DOHH2 (cell line): Measurements from ENCODE around the gene AMBRA1.

ENCODE experiments used
- H3F3A ChIP-seq: fragments of 200-600 bp; sonication (generic), shearing (Covaris generic); 2 replicates; pipeline ENCODE4 v1.6.0; 2016; ENCODE audit warnings: antibody characterized with exemption, mild to moderate bottlenecking; ENCODE audit not compliant: control insufficient read depth, insufficient read depth
- H3K27ac ChIP-seq: fragments of 200-600 bp; sonication (generic); 2 replicates; pipeline ENCODE4 v1.5.1; 2014; ENCODE audit warnings: low read depth, mild to moderate bottlenecking, low read length, moderate library complexity
- H3K27me3 ChIP-seq: fragments of 200-600 bp; sonication (generic); 2 replicates; pipeline ENCODE4 v1.6.1; 2014; ENCODE audit warnings: mild to moderate bottlenecking, low read length, mixed read lengths; ENCODE audit not compliant: control insufficient read depth
- H3K36me3 ChIP-seq: fragments of 200-600 bp; sonication (generic); 2 replicates; pipeline ENCODE4 v1.6.1; 2014; ENCODE audit warnings: mild to moderate bottlenecking, low read length, moderate library complexity, mixed read lengths; ENCODE audit not compliant: control insufficient read depth
- H3K4me1 ChIP-seq: fragments of 200-600 bp; sonication (generic); 2 replicates; pipeline ENCODE4 v1.6.1; 2014; ENCODE audit warnings: mild to moderate bottlenecking, low read length, mixed read lengths; ENCODE audit not compliant: control insufficient read depth
- H3K4me2 ChIP-seq: fragments of 200-600 bp; sonication (generic); 2 replicates; pipeline ENCODE4 v1.6.0; 2014; ENCODE audit warnings: mild to moderate bottlenecking, low read length, moderate library complexity
- H3K4me3 ChIP-seq: fragments of 200-600 bp; sonication (generic); 2 replicates; pipeline ENCODE4 v1.5.1; 2014; ENCODE audit warnings: mild to moderate bottlenecking, low read length, mixed read lengths
- H3K79me2 ChIP-seq: fragments of 200-600 bp; sonication (generic); 2 replicates; pipeline ENCODE4 v1.6.1; 2014; ENCODE audit warnings: mild to moderate bottlenecking, low read length, mixed read lengths; ENCODE audit not compliant: control insufficient read depth
- H3K9me2 ChIP-seq: fragments of 200-600 bp; sonication (generic); replicated peaks from 2 replicates; pipeline ENCODE4 v1.6.1; 2014; ENCODE audit warnings: mild to moderate bottlenecking, low read length, mixed read lengths; ENCODE audit not compliant: control insufficient read depth
- H3K9me3 ChIP-seq: fragments of 200-600 bp; sonication (generic); 2 replicates; pipeline ENCODE4 v1.6.1; 2014; ENCODE audit warnings: antibody characterized with exemption, low read length, mixed read lengths; ENCODE audit not compliant: control insufficient read depth, insufficient read depth
- H4K20me1 ChIP-seq: fragments of 200-600 bp; sonication (generic); 2 replicates; pipeline ENCODE4 v1.6.0; 2014; ENCODE audit warnings: low read depth, mild to moderate bottlenecking, antibody characterized with exemption, low read length, moderate library complexity; ENCODE audit not compliant: control insufficient read depth, insufficient read depth
- EZH2phosphoT487 ChIP-seq: fragments of 200-600 bp; sonication (generic); IDR thresholded peaks from 2 replicates; pipeline ENCODE4 v1.6.1; 2017; ENCODE audit warnings: borderline replicate concordance, mild to moderate bottlenecking, antibody characterized with exemption, low read length, moderate library complexity, mixed read lengths
- TF ChIP-seq, protein P1 (sequence below): fragments of 200-600 bp; sonication (generic); IDR thresholded peaks from one replicate; pipeline ENCODE4 v1.5.1; 2014; ENCODE audit warnings: antibody characterized with exemption, mild to moderate bottlenecking, low read depth, low read length; ENCODE audit not compliant: poor library complexity, severe bottlenecking

The AMBRA1 gene

GRCh38 chr11:46554213-46555147, 39.3 kb downstream of the AMBRA1 start:
- Histone ChIP-seq H3K36me3 (no peaks in the 10 kb centered on the region), H4K20me1 (peaks cover 7% of the 10 kb centered on the region), H3K27me3 (no peaks in the 10 kb centered on the region), H3K9me3 (no peaks in the 10 kb centered on the region), H3F3A (no peaks in the 10 kb centered on the region; the same call in 1 of the 2 replicates), H3K4me2 (no peak overlapping the region), H3K4me1 (peaks cover 16% of the 10 kb centered on the region), H3K79me2 (peaks cover 83% of the 10 kb centered on the region), H3K27ac (no peak overlapping the region), H3K9me2 (no peaks in the 10 kb centered on the region), H3K4me3 (no peak overlapping the region)
- TF ChIP-seq, protein P1, sequence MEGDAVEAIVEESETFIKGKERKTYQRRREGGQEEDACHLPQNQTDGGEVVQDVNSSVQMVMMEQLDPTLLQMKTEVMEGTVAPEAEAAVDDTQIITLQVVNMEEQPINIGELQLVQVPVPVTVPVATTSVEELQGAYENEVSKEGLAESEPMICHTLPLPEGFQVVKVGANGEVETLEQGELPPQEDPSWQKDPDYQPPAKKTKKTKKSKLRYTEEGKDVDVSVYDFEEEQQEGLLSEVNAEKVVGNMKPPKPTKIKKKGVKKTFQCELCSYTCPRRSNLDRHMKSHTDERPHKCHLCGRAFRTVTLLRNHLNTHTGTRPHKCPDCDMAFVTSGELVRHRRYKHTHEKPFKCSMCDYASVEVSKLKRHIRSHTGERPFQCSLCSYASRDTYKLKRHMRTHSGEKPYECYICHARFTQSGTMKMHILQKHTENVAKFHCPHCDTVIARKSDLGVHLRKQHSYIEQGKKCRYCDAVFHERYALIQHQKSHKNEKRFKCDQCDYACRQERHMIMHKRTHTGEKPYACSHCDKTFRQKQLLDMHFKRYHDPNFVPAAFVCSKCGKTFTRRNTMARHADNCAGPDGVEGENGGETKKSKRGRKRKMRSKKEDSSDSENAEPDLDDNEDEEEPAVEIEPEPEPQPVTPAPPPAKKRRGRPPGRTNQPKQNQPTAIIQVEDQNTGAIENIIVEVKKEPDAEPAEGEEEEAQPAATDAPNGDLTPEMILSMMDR = no peak
- TF ChIP-seq EZH2phosphoT487 = no peak

- Histone ChIP-seq H3K36me3 (no peaks in the 10 kb centered on the region), H3K27ac (no peak overlapping the region), H3F3A (no peaks in the 10 kb centered on the region; the same call in 1 of the 2 replicates), H4K20me1 (peaks cover 7% of the 10 kb centered on the region), H3K79me2 (peaks cover 83% of the 10 kb centered on the region), H3K4me2 (no peak overlapping the region), H3K4me1 (peaks cover 16% of the 10 kb centered on the region), H3K9me3 (no peaks in the 10 kb centered on the region), H3K4me3 (no peak overlapping the region), H3K9me2 (no peaks in the 10 kb centered on the region), H3K27me3 (no peaks in the 10 kb centered on the region)
- TF ChIP-seq EZH2phosphoT487 = no peak
- TF ChIP-seq, protein P1 = no peak
These were observed 40.0 kb downstream of the AMBRA1 start for GRCh38 chr11:46553814-46554212.

DNA sequence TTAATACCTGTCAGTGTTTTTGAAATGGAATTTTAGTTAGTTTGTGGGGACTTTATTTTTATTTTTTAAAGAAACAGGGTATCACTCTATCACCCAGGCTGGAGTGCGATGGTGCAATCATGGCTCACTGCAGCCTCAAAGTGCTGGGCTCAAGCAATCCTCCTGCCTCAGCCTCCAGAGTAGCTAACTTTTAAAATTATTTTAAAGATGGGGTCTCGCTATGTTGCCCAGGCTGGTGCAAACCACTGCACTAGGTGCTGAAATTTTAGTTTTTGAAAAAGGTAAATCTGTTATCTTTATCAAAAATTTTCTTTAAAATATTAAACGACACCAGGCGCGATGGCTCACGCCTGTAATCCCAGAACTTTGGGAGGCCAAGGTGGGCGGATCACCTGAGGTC, 42.6 kb downstream of the AMBRA1 start:
- Histone ChIP-seq H3K4me1 (peaks cover 16% of the 10 kb centered on the region), H3K4me3 (no peak overlapping the region), H3K27ac (no peak overlapping the region), H3K9me2 (no peaks in the 10 kb centered on the region), H3F3A (no peaks in the 10 kb centered on the region; the same call in 1 of the 2 replicates), H3K9me3 (no peaks in the 10 kb centered on the region), H3K36me3 (peaks cover 12% of the 10 kb centered on the region), H4K20me1 (peaks cover 3% of the 10 kb centered on the region), H3K79me2 (peaks cover 66% of the 10 kb centered on the region), H3K27me3 (no peaks in the 10 kb centered on the region), H3K4me2 (no peak overlapping the region)
- no peak for TF ChIP-seq EZH2phosphoT487
- TF ChIP-seq, protein P1 = no peak
